Osteocyte (in vitro differentiated cells): ENCODE measurements around the gene SP3. TPM values are rescaled to one million over a fixed set of nuclear protein-coding genes. Genes with fewer than 3 reads are reported as not detected.

ENCODE experiments used
- DNase-seq: peaks from one replicate; pipeline ENCODE4 v3.0.0; 2021; ENCODE audit warnings: mixed read lengths; ENCODE audit not compliant: unreplicated experiment; ENCODE audit errors: extremely low spot score
- H3K27ac Mint-ChIP-seq: one replicate; pipeline ENCODE4 v1.8.0; 2021; ENCODE audit warnings: mild to moderate bottlenecking, mixed read lengths; ENCODE audit not compliant: unreplicated experiment
- H3K27me3 Mint-ChIP-seq: one replicate; pipeline ENCODE4 v1.8.0; 2021; ENCODE audit warnings: mixed read lengths; ENCODE audit not compliant: unreplicated experiment
- H3K36me3 Mint-ChIP-seq: one replicate; pipeline ENCODE4 v1.8.0; 2021; ENCODE audit warnings: mixed read lengths; ENCODE audit not compliant: unreplicated experiment
- H3K4me1 Mint-ChIP-seq: one replicate; pipeline ENCODE4 v1.8.0; 2021; ENCODE audit warnings: mixed read lengths; ENCODE audit not compliant: unreplicated experiment
- H3K4me3 Mint-ChIP-seq: one replicate; pipeline ENCODE4 v1.8.0; 2021; ENCODE audit warnings: mild to moderate bottlenecking, moderate library complexity, mixed read lengths; ENCODE audit not compliant: unreplicated experiment
- H3K9me3 Mint-ChIP-seq: one replicate; pipeline ENCODE4 v1.8.0; 2021; ENCODE audit warnings: mixed read lengths; ENCODE audit not compliant: unreplicated experiment
- total RNA-seq: library from RNA; stranded (reverse); gene quantifications from 2 replicates; pipeline ENCODE4 v1.2.1, GENCODE V29; 2021
- TF ChIP-seq, protein P1 (sequence below): fragments of 200-600 bp; sonication (generic); IDR thresholded peaks from 2 replicates; pipeline ENCODE4 v1.5.0; 2021; ENCODE audit warnings: antibody characterized with exemption, mild to moderate bottlenecking, moderate library complexity

Gene SP3
- total RNA-seq, 1 donor from 2014 or later = 80.3 TPM

DNA sequence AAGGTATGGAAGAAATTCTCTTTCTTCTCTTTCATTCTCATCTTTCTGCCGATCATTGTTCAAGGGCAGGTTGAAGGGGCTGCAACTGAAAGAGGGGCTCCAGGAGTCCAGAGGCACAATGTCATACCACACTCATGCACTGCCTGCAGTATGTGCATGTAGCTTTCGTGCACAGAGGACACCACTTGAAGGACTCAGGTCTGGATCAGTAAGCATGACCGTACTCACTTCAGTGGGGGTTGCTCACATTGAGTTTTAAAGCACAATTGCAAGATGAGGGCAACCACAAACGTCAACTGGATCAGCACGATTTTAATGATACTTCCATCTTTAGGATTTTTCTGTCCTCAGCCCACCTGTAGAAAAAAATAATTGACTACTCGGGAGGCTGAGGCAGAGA, 84.6 kb downstream of the SP3 start:
- Mint-ChIP-seq H3K36me3 (no peaks in the 10 kb centered on the region), H3K27ac (no peak overlapping the region), H3K9me3 (peaks cover 5% of the 10 kb centered on the region), H3K27me3 (peaks cover 18% of the 10 kb centered on the region), H3K4me1 (peaks cover 3% of the 10 kb centered on the region), H3K4me3 (no peak overlapping the region)
- DNase-seq = no peak
- TF ChIP-seq, protein P1, sequence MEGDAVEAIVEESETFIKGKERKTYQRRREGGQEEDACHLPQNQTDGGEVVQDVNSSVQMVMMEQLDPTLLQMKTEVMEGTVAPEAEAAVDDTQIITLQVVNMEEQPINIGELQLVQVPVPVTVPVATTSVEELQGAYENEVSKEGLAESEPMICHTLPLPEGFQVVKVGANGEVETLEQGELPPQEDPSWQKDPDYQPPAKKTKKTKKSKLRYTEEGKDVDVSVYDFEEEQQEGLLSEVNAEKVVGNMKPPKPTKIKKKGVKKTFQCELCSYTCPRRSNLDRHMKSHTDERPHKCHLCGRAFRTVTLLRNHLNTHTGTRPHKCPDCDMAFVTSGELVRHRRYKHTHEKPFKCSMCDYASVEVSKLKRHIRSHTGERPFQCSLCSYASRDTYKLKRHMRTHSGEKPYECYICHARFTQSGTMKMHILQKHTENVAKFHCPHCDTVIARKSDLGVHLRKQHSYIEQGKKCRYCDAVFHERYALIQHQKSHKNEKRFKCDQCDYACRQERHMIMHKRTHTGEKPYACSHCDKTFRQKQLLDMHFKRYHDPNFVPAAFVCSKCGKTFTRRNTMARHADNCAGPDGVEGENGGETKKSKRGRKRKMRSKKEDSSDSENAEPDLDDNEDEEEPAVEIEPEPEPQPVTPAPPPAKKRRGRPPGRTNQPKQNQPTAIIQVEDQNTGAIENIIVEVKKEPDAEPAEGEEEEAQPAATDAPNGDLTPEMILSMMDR = no peak

DNA sequence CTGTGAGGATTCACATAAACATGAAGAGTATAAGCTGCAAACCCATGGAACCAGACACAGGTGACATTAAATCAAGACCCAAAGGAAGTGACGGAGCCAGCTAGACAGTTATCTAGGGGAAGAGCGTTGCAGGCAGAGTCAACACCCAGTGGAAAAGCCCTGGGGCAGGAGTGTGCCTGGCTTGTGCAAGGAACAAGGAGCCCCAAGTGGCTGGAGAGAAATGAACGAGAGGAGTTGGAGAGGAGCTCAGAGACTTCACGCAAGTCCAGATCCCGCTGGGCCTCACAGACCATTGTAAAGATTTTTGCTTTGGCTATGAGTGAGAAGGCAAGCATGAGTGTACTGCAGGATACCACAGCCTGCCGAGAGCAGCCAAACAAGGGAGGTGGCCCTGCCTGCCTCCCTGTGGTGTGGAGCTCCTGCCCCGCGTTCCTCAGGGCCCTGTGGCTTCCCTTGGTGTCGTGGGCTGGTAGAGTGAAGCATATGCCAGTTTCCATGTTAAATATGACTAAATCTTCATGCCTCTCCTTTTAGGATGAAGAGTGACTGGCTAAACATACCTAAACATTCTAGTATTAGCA, 88.2 kb downstream of the SP3 start:
- H3K4me1 Mint-ChIP-seq = no peaks in the 10 kb centered on the region
- TF ChIP-seq, protein P1 = no peak

DNA sequence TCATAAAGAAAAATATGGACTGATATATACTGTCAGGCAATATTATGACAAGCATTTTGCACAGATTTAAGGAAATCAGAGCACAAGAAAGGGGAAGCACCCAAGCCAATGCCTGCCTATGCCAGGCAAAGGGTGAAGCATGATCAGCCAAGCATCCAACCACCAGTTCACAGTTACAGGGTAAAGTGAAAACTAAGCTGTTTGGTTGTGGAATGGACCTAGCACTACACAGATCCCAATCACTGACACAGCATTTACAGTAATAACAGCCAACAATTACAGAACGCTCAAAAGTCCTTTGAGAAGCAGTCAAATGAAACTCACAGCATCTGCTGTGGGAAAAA, 90.3 kb downstream of the SP3 start:
- Mint-ChIP-seq H3K4me3 (no peak overlapping the region), H3K36me3 (no peaks in the 10 kb centered on the region), H3K27me3 (peaks cover 18% of the 10 kb centered on the region), H3K4me1 (no peaks in the 10 kb centered on the region), H3K27ac (no peak overlapping the region), H3K9me3 (no peaks in the 10 kb centered on the region)
- DNase-seq = no peak
- TF ChIP-seq, protein P1 = no peak

More for the DNA sequence above, 88.2 kb downstream of the SP3 start:
- no peak for DNase-seq
- Mint-ChIP-seq H3K4me3 (no peak overlapping the region), H3K27ac (no peak overlapping the region), H3K36me3 (no peaks in the 10 kb centered on the region), H3K9me3 (no peaks in the 10 kb centered on the region), H3K27me3 (peaks cover 20% of the 10 kb centered on the region)

DNA sequence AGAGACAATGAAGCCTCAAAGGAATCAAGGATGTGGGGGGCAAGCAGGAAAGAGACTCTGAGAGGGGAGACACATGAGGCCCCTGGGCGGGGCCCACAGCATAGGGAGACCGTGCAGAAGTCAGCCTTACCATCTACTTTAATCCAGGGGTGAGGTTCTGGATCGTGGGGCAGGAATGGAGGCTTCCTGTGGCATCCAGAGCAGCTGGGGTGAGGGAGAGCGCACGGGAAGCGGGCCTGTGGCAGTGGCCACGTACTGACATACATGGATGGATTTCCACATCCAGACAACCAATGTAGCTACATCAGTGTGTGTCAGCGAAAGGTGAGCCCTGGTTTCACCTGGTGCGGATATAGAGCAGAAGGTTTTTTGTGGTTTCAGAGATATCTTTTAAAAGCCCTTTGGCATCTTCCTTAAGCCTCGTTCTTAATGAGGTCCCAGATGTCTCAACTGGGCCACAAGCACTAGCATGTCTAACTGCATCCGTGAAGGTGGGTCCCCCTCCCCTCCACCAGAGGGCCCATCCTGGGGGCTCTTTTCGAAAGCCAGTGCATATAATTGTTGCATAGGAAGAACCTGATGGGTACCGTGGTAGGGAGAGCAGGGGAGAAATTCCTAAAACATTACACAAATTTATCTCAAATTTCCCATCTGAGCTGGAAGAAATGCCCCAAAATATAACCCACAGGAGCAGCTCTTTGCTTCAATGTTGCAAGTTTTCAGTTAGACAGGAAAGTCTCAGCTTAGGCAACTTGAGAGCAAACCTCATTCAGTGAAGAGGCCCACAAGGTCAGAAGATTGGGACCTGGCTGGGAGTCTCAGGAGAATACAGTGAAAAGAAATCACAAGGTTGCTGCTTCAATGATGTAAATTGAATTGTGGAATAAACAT, 90.9 kb downstream of the SP3 start:
- Mint-ChIP-seq H3K27me3 (peaks cover 15% of the 10 kb centered on the region), H3K9me3 (no peaks in the 10 kb centered on the region), H3K4me1 (no peaks in the 10 kb centered on the region), H3K4me3 (no peak overlapping the region), H3K27ac (no peak overlapping the region), H3K36me3 (no peaks in the 10 kb centered on the region)
- no peak for DNase-seq
- TF ChIP-seq, protein P1 = no peak

DNA sequence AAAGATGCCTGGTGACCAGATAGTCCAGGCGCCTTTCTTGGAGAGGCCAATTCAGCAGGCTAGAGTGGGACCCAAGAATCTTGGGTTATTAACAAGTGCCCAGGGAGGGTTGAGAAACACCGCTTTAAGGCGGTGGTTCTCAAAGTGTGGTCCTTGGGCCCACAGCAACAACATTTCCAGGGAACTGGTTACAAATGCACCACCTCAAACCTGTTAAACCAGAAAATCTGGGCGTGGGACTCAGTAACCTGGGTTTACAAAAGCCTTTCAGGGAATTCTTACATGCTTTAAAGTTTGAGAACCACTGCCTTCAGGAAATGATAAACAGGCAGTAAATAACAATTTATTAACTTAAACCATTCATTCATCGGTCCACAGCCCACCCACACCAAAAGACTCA, 92.5 kb downstream of the SP3 start:
- no peaks in the 10 kb centered on the region for H3K36me3 Mint-ChIP-seq
- DNase-seq = no peak
- no peak overlapping the region for H3K27ac Mint-ChIP-seq
- peaks cover 26% of the 10 kb centered on the region for H3K27me3 Mint-ChIP-seq
- H3K4me1 Mint-ChIP-seq = no peaks in the 10 kb centered on the region
- H3K4me3 Mint-ChIP-seq = no peak overlapping the region
- TF ChIP-seq, protein P1 = no peak
- no peaks in the 10 kb centered on the region for H3K9me3 Mint-ChIP-seq
